Measurements from ENCODE around the gene KCNE4.

DNA sequence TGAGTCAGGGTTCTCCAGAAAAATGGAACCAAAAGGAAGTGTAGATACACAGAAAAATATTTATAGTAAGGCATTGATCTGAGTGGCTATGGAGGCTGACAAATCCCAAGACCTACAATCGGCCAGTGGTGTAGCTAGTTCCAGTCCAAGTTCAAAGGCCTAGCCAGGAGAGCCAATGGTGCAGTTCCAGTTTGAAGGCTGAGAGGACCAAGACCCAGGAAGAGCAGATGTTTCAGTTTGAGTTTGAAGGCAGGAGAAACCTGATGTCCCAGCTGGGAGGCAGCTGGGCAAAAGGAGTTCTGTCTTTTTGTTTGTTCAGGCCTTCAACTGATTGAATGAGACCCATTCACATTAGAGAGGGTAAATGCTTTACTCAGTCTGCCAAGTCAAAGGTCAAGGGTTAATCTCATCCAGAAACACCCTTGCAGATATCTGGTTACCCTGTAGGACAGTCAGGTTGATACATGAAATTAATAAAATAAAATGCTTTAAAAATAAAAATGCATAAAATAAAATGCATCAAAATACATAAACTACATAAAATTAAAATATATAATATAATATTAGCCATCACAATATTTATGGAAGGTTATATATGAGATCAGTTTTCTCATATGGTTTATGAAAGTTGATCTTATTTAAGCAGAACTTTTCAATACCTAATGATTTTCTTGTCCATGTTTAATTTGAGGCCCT, 38.7 kb downstream of the KCNE4 start:
- no peak for TF ChIP-seq OSR1 (CRISPR knock-in tag; IDR thresholded peaks at IDR 0.05)
- no peak for TF ChIP-seq ISL1 (CRISPR knock-in tag; IDR thresholded peaks at IDR 0.05)
- TF ChIP-seq PPARA (CRISPR knock-in tag; IDR thresholded peaks at IDR 0.05; ENCODE audit: borderline replicate concordance), result no peak
- no peak for TF ChIP-seq BACH2 (CRISPR knock-in tag; IDR thresholded peaks at IDR 0.05; ENCODE audit: borderline replicate concordance)
- TF ChIP-seq ZNF8 (CRISPR knock-in tag; IDR thresholded peaks at IDR 0.05), result no peak
- TF ChIP-seq PATZ1 (CRISPR knock-in tag; IDR thresholded peaks at IDR 0.05; ENCODE audit: borderline replicate concordance), result no peak
- TF ChIP-seq ARNTL (CRISPR knock-in tag; IDR thresholded peaks at IDR 0.05; ENCODE audit: borderline replicate concordance, low read depth), result no peak
- no peak for TF ChIP-seq TCF4 (CRISPR knock-in tag; IDR thresholded peaks at IDR 0.05; ENCODE audit: borderline replicate concordance)
- TF ChIP-seq CSDC2 (CRISPR knock-in tag; IDR thresholded peaks at IDR 0.05), result no peak
- TF ChIP-seq RARB (CRISPR knock-in tag; IDR thresholded peaks at IDR 0.05), result no peak
